ENCODE data around the gene PRLR.

Gene PRLR

DNA sequence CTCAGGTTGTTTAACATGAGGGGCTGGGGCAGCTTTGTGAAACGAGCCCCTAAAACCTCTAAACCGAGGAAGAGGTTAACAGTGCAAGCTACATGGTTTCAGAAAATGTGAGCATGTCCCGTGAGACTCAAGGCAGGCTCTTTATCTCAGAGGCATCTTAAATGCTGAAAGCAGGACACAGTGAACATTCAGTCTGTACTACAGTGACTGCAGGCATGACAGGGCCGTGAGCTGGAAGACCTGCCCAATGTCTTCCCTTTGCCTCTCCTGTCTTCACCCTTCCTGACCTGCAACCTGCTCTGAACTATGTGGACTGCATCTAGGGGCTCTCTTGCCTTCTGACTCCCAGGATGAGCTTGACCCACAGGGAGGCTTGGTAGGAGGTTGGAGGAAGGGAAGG lies 58.3 kb downstream of the PRLR start:
- Histone ChIP-seq H3K27ac (ENCODE audit: low read length) (no peak overlapping the region), H2AFZ (ENCODE audit: low read depth, low read length) (no peak overlapping the region), H3K79me2 (ENCODE audit: low read length) (no peaks in the 10 kb centered on the region), H3K27me3 (ENCODE audit: low read depth, low read length) (no peaks in the 10 kb centered on the region), H3K4me2 (ENCODE audit: low read length) (no peak overlapping the region), H3K9me3 (ENCODE audit: insufficient read depth, low read length) (no peaks in the 10 kb centered on the region; the same call in 1 of the 2 replicates), H3K36me3 (replicated peaks; ENCODE audit: low read depth, low read length) (no peaks in the 10 kb centered on the region), H3K9ac (ENCODE audit: low read length) (no peak overlapping the region), H3K4me1 (ENCODE audit: low read length) (no peaks in the 10 kb centered on the region), H4K20me1 (ENCODE audit: insufficient read depth, low read length) (no peaks in the 10 kb centered on the region), H3K4me3 (ENCODE audit: low read length) (no peak overlapping the region)
- TF ChIP-seq, protein P1, sequence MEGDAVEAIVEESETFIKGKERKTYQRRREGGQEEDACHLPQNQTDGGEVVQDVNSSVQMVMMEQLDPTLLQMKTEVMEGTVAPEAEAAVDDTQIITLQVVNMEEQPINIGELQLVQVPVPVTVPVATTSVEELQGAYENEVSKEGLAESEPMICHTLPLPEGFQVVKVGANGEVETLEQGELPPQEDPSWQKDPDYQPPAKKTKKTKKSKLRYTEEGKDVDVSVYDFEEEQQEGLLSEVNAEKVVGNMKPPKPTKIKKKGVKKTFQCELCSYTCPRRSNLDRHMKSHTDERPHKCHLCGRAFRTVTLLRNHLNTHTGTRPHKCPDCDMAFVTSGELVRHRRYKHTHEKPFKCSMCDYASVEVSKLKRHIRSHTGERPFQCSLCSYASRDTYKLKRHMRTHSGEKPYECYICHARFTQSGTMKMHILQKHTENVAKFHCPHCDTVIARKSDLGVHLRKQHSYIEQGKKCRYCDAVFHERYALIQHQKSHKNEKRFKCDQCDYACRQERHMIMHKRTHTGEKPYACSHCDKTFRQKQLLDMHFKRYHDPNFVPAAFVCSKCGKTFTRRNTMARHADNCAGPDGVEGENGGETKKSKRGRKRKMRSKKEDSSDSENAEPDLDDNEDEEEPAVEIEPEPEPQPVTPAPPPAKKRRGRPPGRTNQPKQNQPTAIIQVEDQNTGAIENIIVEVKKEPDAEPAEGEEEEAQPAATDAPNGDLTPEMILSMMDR (IDR thresholded peaks at IDR 0.05; ENCODE audit: low read depth, low read length) = no peak
- no peak for TF ChIP-seq EZH2phosphoT487 (IDR thresholded peaks at IDR 0.05; ENCODE audit: low read depth)

GRCh38 chr5:35171078-35171477 lies 59.2 kb downstream of the PRLR start:
- H3K4me2 ChIP-seq (ENCODE audit: low read length) = no peak overlapping the region

DNA sequence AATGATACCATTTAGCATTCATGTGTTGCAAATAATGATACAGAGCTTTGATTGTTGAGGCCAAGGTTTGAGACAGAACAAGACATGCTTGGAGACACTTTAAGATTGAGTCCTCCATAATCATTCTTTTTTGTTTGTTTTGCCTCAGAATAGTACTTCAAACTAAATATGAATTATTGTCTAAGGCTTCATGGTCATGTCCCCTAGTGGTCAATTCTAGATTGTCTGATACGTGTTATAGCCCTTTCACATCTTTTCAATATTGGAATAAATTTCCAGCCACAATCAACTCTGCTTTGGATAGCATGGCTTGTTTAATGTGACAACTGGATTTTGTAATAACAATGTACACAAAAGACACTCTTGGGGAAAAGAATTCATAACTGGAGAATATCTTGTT lies 64.2 kb downstream of the PRLR start:
- no peaks in the 10 kb centered on the region; the same call in 1 of the 2 replicates for H3K9me3 ChIP-seq (ENCODE audit: insufficient read depth, low read length)
- H3K4me3 ChIP-seq (ENCODE audit: low read length) = no peak overlapping the region
- H3K27me3 ChIP-seq (ENCODE audit: low read depth, low read length) = no peaks in the 10 kb centered on the region
- no peaks in the 10 kb centered on the region for H3K79me2 ChIP-seq (ENCODE audit: low read length)
- TF ChIP-seq EZH2phosphoT487 (IDR thresholded peaks at IDR 0.05; ENCODE audit: low read depth) = no peak
- TF ChIP-seq, protein P1 (IDR thresholded peaks at IDR 0.05; ENCODE audit: low read depth, low read length) = no peak
- H3K27ac ChIP-seq (ENCODE audit: low read length) = no peak overlapping the region
- no peaks in the 10 kb centered on the region for H4K20me1 ChIP-seq (ENCODE audit: insufficient read depth, low read length)
- H3K36me3 ChIP-seq (replicated peaks; ENCODE audit: low read depth, low read length) = no peaks in the 10 kb centered on the region
- H3K9ac ChIP-seq (ENCODE audit: low read length) = no peak overlapping the region
- H3K4me1 ChIP-seq (ENCODE audit: low read length) = no peaks in the 10 kb centered on the region
- H2AFZ ChIP-seq (ENCODE audit: low read depth, low read length) = no peak overlapping the region
- no peak overlapping the region for H3K4me2 ChIP-seq (ENCODE audit: low read length)

More at GRCh38 chr5:35171078-35171477, 59.2 kb downstream of the PRLR start:
- TF ChIP-seq, protein P1 (IDR thresholded peaks at IDR 0.05; ENCODE audit: low read depth, low read length) = no peak
- no peak for TF ChIP-seq EZH2phosphoT487 (IDR thresholded peaks at IDR 0.05; ENCODE audit: low read depth)
- H3K4me3 ChIP-seq (ENCODE audit: low read length) = no peak overlapping the region
- no peaks in the 10 kb centered on the region for H3K4me1 ChIP-seq (ENCODE audit: low read length)
- H4K20me1 ChIP-seq (ENCODE audit: insufficient read depth, low read length) = no peaks in the 10 kb centered on the region
- no peaks in the 10 kb centered on the region; the same call in 1 of the 2 replicates for H3K9me3 ChIP-seq (ENCODE audit: insufficient read depth, low read length)
- H3K79me2 ChIP-seq (ENCODE audit: low read length) = no peaks in the 10 kb centered on the region
- no peak overlapping the region for H3K9ac ChIP-seq (ENCODE audit: low read length)
- H2AFZ ChIP-seq (ENCODE audit: low read depth, low read length) = no peak overlapping the region
- no peak overlapping the region for H3K27ac ChIP-seq (ENCODE audit: low read length)
- H3K36me3 ChIP-seq (replicated peaks; ENCODE audit: low read depth, low read length) = no peaks in the 10 kb centered on the region
- H3K27me3 ChIP-seq (ENCODE audit: low read depth, low read length) = no peaks in the 10 kb centered on the region

DNA sequence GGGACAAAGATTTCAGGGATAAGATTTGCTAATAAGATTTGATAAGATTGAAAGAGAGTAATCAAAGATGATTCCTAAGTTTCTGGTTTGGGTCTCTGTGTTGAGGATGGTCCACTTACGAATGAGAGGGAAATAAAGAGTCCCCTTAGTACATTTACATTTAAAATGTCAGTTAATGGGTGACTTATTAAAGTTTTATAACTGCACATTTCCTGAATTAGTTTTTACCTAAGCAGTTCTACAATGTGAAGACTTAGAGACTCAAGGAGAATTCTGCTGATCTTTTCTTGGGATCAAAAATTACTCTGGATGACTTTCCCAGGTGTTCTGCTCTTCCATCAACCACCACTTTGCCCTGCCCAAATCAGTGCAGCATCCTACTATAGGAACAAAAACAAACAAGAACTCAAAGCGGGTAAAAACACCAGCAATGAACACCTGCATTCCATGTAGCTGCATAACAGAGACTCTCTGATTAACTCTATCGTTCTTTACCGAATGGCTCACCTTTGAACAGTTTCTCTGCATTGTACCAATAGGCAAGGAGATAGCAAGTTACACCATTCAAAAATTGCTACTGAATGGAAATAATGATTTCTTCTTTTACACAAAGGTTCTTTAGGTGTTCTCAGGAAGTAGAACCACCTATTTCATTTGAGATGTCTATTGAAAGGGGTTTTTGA lies 65.3 kb downstream of the PRLR start:
- no peak overlapping the region for H2AFZ ChIP-seq (ENCODE audit: low read depth, low read length)
- H3K27me3 ChIP-seq (ENCODE audit: low read depth, low read length) = no peaks in the 10 kb centered on the region
- no peak overlapping the region for H3K4me2 ChIP-seq (ENCODE audit: low read length)
- H3K4me3 ChIP-seq (ENCODE audit: low read length) = no peak overlapping the region
- no peak overlapping the region for H3K27ac ChIP-seq (ENCODE audit: low read length)
- no peaks in the 10 kb centered on the region; the same call in 1 of the 2 replicates for H3K9me3 ChIP-seq (ENCODE audit: insufficient read depth, low read length)
- no peaks in the 10 kb centered on the region for H4K20me1 ChIP-seq (ENCODE audit: insufficient read depth, low read length)
- H3K79me2 ChIP-seq (ENCODE audit: low read length) = no peaks in the 10 kb centered on the region
- H3K9ac ChIP-seq (ENCODE audit: low read length) = no peak overlapping the region
- no peak for TF ChIP-seq EZH2phosphoT487 (IDR thresholded peaks at IDR 0.05; ENCODE audit: low read depth)
- TF ChIP-seq, protein P1 (IDR thresholded peaks at IDR 0.05; ENCODE audit: low read depth, low read length) = no peak
- no peaks in the 10 kb centered on the region for H3K4me1 ChIP-seq (ENCODE audit: low read length)
- H3K36me3 ChIP-seq (replicated peaks; ENCODE audit: low read depth, low read length) = no peaks in the 10 kb centered on the region

All from OCI-LY3 (cell line).